Ectodermal cell (in vitro differentiated cells): ENCODE results near the gene BPI.

Experiments used
- H3K27ac ChIP-seq: 2 replicates; pipeline ENCODE4 v1.7.0; 2013; ENCODE audit warnings: mild to moderate bottlenecking, low read depth, low read length; ENCODE audit not compliant: insufficient read depth, poor library complexity, severe bottlenecking
- H3K27me3 ChIP-seq: 2 replicates; pipeline ENCODE4 v1.7.0; 2013; ENCODE audit warnings: mild to moderate bottlenecking, low read length; ENCODE audit not compliant: insufficient read depth, control insufficient read depth, poor library complexity, severe bottlenecking
- H3K36me3 ChIP-seq: one replicate; pipeline ENCODE4 v1.7.0; 2013; ENCODE audit warnings: low read length; ENCODE audit not compliant: control insufficient read depth, insufficient read depth
- H3K4me1 ChIP-seq: one replicate; pipeline ENCODE4 v1.7.0; 2013; ENCODE audit warnings: low read length; ENCODE audit not compliant: control insufficient read depth, insufficient read depth
- H3K4me3 ChIP-seq: 2 replicates; pipeline ENCODE4 v1.7.0; 2013; ENCODE audit warnings: low read depth, low read length, control low read depth; ENCODE audit not compliant: insufficient read depth
- H3K9me3 ChIP-seq: 2 replicates; pipeline ENCODE4 v1.7.0; 2013; ENCODE audit warnings: mild to moderate bottlenecking, low read length, moderate library complexity; ENCODE audit not compliant: control insufficient read depth
- whole genome bisulfite sequencing, 2 experiments: methylation state at CpG; one replicate each; pipeline ENCODE4 v1.1.7; 2013; ENCODE audit warnings: missing lambda C conversion rate in 2 of 2; 5-methylcytosine and 5-hydroxymethylcytosine counted together

The BPI gene

DNA sequence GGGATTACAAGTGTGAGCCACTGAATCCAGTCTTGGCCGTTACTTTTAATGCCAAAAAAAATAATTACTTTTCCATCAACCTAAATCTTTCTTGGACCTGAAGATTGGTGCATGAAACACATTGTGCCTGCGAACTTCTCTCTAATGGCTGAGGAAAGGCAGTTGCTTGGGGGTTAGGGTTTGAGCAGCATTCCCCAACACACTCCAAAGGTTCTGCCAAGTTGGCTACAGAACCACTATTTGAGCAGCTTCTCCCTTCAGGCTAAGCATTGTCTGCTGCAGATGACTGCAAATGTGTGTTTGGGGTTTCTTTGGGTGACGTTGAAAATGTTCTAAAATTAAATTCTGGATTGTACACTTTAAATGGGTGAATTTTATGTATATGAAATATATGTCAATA, 36.0 kb downstream of the BPI start:
- Histone ChIP-seq H3K4me3 (no peak overlapping the region), H3K27me3 (no peaks in the 10 kb centered on the region), H3K4me1 (peaks cover 12% of the 10 kb centered on the region), H3K9me3 (no peaks in the 10 kb centered on the region), H3K36me3 (no peaks in the 10 kb centered on the region), H3K27ac (no peak overlapping the region)
- WGBS, 2 experiments = 83 to 90% methylated on average over 3 of the region's 3 CpGs

DNA sequence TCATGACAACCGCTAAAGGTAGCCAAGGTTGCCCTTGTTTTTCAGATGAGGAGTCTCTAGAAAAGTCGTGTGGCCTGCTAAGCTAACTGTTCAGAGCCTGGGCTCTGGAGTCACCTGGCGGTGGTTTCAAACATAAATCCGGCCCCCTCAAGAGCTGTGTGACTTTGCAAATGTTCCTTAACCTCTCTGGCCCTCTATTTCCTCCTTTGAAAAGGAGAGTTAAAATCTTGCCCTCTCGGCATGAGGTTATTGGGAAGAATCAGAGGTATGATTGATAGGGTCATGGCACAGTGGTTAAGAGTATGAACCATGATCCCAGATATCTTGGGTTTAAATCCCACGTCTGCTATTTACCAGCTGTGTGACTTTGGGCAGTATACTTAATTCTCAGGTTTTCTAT, 36.7 kb downstream of the BPI start:
- no peak overlapping the region for H3K4me3 ChIP-seq
- no peak overlapping the region for H3K27ac ChIP-seq
- H3K4me1 ChIP-seq = peaks cover 12% of the 10 kb centered on the region
- H3K27me3 ChIP-seq = no peaks in the 10 kb centered on the region
- H3K36me3 ChIP-seq = no peaks in the 10 kb centered on the region
- H3K9me3 ChIP-seq = no peaks in the 10 kb centered on the region
- 90 to 91% methylated on average over 6 of the region's 6 CpGs for WGBS, 2 experiments

DNA sequence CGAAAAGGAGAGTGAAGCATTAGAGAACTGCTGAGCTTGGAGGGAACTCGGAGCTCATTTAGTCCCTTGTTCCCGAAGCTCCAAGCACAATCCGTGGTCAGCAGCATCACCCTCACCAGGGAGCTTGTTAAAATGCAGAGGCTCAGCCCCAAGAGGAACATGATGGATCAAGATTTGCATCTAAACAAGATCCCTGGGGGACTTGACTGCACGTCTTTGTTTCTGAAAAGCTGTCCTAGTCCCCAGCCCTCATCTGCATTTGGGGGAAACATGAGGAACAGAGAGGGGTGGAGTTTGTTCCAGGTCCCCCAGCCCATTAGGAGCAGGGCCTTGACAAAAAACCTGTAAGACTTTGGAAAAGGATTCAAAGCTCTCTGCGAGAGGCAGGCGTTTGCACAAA, 38.3 kb downstream of the BPI start:
- H3K9me3 ChIP-seq = no peaks in the 10 kb centered on the region
- WGBS, 2 experiments = 6 to 9% methylated on average over 7 of the region's 7 CpGs
- H3K4me1 ChIP-seq = peaks cover 6% of the 10 kb centered on the region
- no peaks in the 10 kb centered on the region for H3K27me3 ChIP-seq
- no peak overlapping the region for H3K4me3 ChIP-seq
- no peaks in the 10 kb centered on the region for H3K36me3 ChIP-seq
- H3K27ac ChIP-seq = no peak overlapping the region

DNA sequence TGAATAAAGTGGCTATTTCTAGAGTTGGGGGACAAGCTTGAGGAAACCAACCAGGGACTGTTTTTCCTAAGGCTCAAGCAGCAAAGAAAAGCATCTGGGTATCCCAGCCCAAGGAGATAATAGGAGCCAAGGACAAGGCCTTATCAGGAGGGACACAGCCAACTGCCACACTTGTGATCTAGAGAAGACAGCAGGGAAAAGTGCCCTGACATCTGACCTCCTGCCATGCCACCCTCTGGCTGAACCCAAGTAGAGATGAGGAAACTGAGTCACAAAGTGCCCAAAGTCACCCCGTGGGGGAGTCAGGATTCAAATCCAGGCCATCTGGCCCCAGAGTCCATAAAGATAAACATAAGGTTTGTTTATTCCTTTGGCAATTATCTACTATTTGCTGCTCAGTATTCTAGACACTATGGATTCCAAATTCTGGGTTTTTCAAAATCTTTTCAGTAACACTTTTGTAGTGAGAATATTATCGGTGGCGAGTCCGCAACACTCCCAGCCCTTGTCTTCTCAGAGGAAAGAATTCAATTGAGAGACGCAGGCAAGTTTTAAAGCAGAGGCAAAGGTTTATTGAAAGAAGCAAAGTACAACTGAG, 38.9 kb downstream of the BPI start:
- no peaks in the 10 kb centered on the region for H3K27me3 ChIP-seq
- H3K4me1 ChIP-seq = peaks cover 6% of the 10 kb centered on the region
- no peak overlapping the region for H3K4me3 ChIP-seq
- H3K27ac ChIP-seq = no peak overlapping the region
- 83 to 87% methylated on average over 5 of the region's 5 CpGs for WGBS, 2 experiments
- H3K9me3 ChIP-seq = no peaks in the 10 kb centered on the region
- no peaks in the 10 kb centered on the region for H3K36me3 ChIP-seq

DNA sequence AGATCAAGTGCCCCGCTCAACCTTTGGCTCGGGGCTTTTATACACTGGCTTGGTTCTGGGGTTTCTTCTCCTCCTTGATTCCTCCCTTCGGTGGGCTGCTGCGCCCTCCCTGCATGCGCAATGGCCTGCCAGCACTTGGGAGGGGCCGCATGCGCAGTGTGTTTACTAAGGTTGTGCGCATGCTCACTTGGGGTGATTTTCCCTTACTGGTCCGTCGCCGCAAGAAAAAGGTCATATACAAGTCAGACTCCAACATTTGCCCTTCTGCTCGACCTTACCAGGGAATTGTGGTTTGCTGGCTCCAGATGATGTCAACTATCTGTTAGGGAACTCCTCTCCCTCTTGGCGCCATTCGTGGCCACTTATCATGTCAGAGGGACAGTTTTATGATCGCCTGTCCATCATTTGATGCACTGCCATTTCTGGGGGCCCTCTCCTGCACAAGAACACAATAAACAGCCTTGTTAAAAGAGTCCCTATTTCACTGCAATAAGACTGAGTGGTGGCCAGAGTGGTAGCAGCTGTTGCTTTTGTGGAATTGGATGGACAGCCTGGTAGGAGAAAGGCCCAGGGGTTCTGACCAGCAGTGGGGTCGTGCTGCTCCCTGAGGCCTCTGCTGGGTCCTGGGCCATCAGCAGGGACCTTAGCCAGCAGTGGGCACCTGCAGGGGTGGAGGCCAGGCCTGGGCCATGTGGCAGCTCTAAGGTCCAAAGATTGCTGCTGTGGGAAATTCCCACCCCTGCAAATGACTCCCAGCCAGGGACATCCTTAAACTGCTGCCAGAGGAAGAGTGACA, 39.6 kb downstream of the BPI start:
- Histone ChIP-seq H3K36me3 (no peaks in the 10 kb centered on the region), H3K4me3 (no peak overlapping the region), H3K9me3 (no peaks in the 10 kb centered on the region), H3K4me1 (peaks cover 6% of the 10 kb centered on the region), H3K27me3 (no peaks in the 10 kb centered on the region), H3K27ac (no peak overlapping the region)
- WGBS, 2 experiments = 90 to 92% methylated on average over 16 of the region's 16 CpGs

GRCh38 chr20:38344107-38344701, 40.2 kb downstream of the BPI start:
- peaks cover 6% of the 10 kb centered on the region for H3K4me1 ChIP-seq
- WGBS, 2 experiments = 94% methylated on average over 5 of the region's 5 CpGs
- H3K27ac ChIP-seq = no peak overlapping the region

GRCh38 chr20:38345643-38346042, 41.7 kb downstream of the BPI start:
- H3K36me3 ChIP-seq = no peaks in the 10 kb centered on the region
- WGBS, 2 experiments = 47 to 52% methylated on average over 2 of the region's 2 CpGs
- no peak overlapping the region for H3K27ac ChIP-seq
- no peak overlapping the region for H3K4me3 ChIP-seq
- peaks cover 6% of the 10 kb centered on the region for H3K4me1 ChIP-seq
- H3K27me3 ChIP-seq = no peaks in the 10 kb centered on the region
- H3K9me3 ChIP-seq = no peaks in the 10 kb centered on the region

More at GRCh38 chr20:38344107-38344701, 40.2 kb downstream of the BPI start:
- Histone ChIP-seq H3K9me3 (no peaks in the 10 kb centered on the region), H3K4me3 (no peak overlapping the region), H3K27me3 (no peaks in the 10 kb centered on the region), H3K36me3 (no peaks in the 10 kb centered on the region)

- H3K27ac ChIP-seq = no peak within 1 kb of the TSS
- no peaks in the 10 kb centered on the region for H3K9me3 ChIP-seq
- H3K4me1 ChIP-seq = peaks cover 6% of the 10 kb centered on the region
- no peak within 1 kb of the TSS for H3K4me3 ChIP-seq
- H3K27me3 ChIP-seq = no peaks in the 10 kb centered on the region
- WGBS, 2 experiments = 95 to 96% methylated on average over 8 of the region's 8 CpGs
- no peaks in the 10 kb centered on the region for H3K36me3 ChIP-seq
These were observed 42.3 kb downstream of the BPI start, which contains the start of gene LBP for GRCh38 chr20:38346247-38346651. Gene LBP, plus strand, starts transcription at chr20:38346482. Its CDS starts 35 bp downstream, at chr20:38346517.

DNA sequence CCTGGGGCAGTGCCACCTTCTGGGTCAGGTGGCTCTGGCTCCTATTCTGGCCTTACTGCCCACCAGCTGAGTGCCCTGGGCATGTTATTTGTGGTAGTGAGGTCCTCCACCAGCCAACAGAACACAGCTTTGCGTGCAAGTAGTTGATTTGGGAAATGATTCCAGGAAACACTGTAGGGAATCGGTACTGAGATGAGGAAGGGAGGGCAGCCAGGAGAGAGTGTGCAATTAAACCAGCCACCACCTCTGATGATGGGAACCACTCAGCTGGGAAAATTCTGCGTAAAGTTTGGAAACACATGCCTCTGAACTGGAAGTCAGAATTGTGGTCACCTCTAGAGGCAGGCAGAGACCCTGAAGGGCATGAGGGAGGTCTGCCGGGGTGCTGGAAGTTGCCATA, 42.8 kb downstream of the BPI start:
- Histone ChIP-seq H3K4me3 (no peak overlapping the region), H3K27ac (no peak overlapping the region), H3K36me3 (no peaks in the 10 kb centered on the region), H3K9me3 (no peaks in the 10 kb centered on the region), H3K4me1 (peaks cover 6% of the 10 kb centered on the region), H3K27me3 (no peaks in the 10 kb centered on the region)
- WGBS, 2 experiments = 97 to 98% methylated on average over 3 to 4 of the region's 4 CpGs

DNA sequence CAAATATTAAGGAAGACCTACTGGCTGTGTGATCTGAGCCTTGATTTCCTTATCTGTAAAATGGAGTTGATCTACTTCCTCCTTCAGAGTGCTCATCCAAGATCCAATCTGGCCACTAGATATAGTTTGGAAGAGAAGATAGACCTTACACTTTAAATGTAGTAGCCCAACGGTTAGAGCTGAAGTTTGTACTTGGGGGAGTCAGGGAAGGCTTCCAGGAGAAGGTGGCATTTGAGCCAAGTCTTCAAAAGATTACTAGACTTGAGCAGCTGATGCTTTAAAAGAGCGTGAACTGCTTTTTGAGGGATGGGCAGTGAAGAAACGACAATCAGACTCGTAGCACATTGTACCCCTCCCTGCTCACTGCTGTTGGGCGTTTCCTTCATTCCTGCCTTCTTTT, 45.9 kb downstream of the BPI start:
- Histone ChIP-seq H3K4me3 (no peak overlapping the region), H3K36me3 (no peaks in the 10 kb centered on the region), H3K9me3 (no peaks in the 10 kb centered on the region), H3K27me3 (no peaks in the 10 kb centered on the region), H3K27ac (no peak overlapping the region), H3K4me1 (no peaks in the 10 kb centered on the region)
- 90 to 92% methylated on average over 5 of the region's 5 CpGs for WGBS, 2 experiments
